ENCODE data around the gene SPINT2.

SPINT2 gene

GRCh38 chr19:38303517-38304351, 39.4 kb downstream of the SPINT2 start, which contains the start of gene C19orf33:
Gene C19orf33, plus strand, starts transcription at chr19:38304251. Its CDS starts 11 bp downstream, at chr19:38304262.
- DNase-seq = no peak

GRCh38 chr19:38304352-38304865, 40.0 kb downstream of the SPINT2 start:
- DNase-seq = no peak

GRCh38 chr19:38304866-38305429, 40.6 kb downstream of the SPINT2 start:
- DNase-seq = no peak

GRCh38 chr19:38306236-38306635, 41.9 kb downstream of the SPINT2 start:
- no peak for DNase-seq

- no peak for DNase-seq
These were observed 42.7 kb downstream of the SPINT2 start for GRCh38 chr19:38307076-38307475.

- no peak for DNase-seq
These were observed 43.2 kb downstream of the SPINT2 start for GRCh38 chr19:38307597-38307996.

- no peak for DNase-seq
These were observed 43.8 kb downstream of the SPINT2 start for GRCh38 chr19:38308006-38308766.

GRCh38 chr19:38308926-38309614, 44.7 kb downstream of the SPINT2 start:
- no peak for DNase-seq

- DNase-seq = no peak
These were observed 45.4 kb downstream of the SPINT2 start for GRCh38 chr19:38309615-38310278.

- DNase-seq = no peak
These were observed 45.9 kb downstream of the SPINT2 start for GRCh38 chr19:38310279-38310670.

- DNase-seq = no peak
These were observed 46.6 kb downstream of the SPINT2 start for GRCh38 chr19:38310986-38311385.

- peak; percentile 99 for DNase-seq
These were observed 51.5 kb downstream of the SPINT2 start, which contains the start of gene YIF1B for GRCh38 chr19:38315657-38316476. Gene YIF1B, minus strand, starts transcription at chr19:38315947. Its CDS starts 30 bp downstream, at chr19:38315917.

- no peak for DNase-seq
These were observed 52.2 kb downstream of the SPINT2 start for GRCh38 chr19:38316477-38317067.

GRCh38 chr19:38317104-38317612, 52.8 kb downstream of the SPINT2 start:
- peak; percentile 58 for DNase-seq

- no peak for DNase-seq
These were observed 54.3 kb downstream of the SPINT2 start for GRCh38 chr19:38318660-38319059.

GRCh38 chr19:38319421-38320258, 55.3 kb downstream of the SPINT2 start, which contains the start of gene KCNK6:
Gene KCNK6, plus strand, starts transcription at chr19:38319845. Its CDS starts 106 bp downstream, at chr19:38319951.
- DNase-seq = peak; percentile 67

GRCh38 chr19:38320969-38321339, 56.6 kb downstream of the SPINT2 start:
- no peak for DNase-seq

GRCh38 chr19:38321646-38322196, 57.3 kb downstream of the SPINT2 start:
- DNase-seq = no peak

GRCh38 chr19:38323291-38323690, 58.9 kb downstream of the SPINT2 start:
- no peak for DNase-seq
